Activated naive CD4-positive, alpha-beta T cell treated with anti-CD3 and anti-CD28 coated beads for 36 hours (primary cell): ENCODE data around the gene MAGI2. TPM values are rescaled to one million over a fixed set of nuclear protein-coding genes. Genes with fewer than 3 reads are reported as not detected.

Experiments
- CTCF ChIA-PET: fragments of 350-600 bp; sonication (Branson Sonifier 250); formaldehyde crosslinking; loops from one replicate; lab custom pipeline; 2021; ENCODE audit warnings: antibody characterized with exemption; lab: Charles Lee
- DNase-seq: peaks from one replicate; pipeline ENCODE4 v3.0.0-alpha.2; 2020
- H3K27ac Mint-ChIP-seq: one replicate; pipeline ENCODE4 v1.8.0; 2021; ENCODE audit warnings: mild to moderate bottlenecking, mixed read lengths
- H3K27me3 Mint-ChIP-seq: one replicate; pipeline ENCODE4 v1.8.0; 2021; ENCODE audit warnings: low read depth, mixed read lengths
- H3K36me3 Mint-ChIP-seq: one replicate; pipeline ENCODE4 v1.8.0; 2021; ENCODE audit warnings: low read depth, mixed read lengths
- H3K4me1 Mint-ChIP-seq: one replicate; pipeline ENCODE4 v1.8.0; 2021; ENCODE audit warnings: low read depth, mixed read lengths
- H3K4me3 Mint-ChIP-seq: one replicate; pipeline ENCODE4 v1.8.0; 2021; ENCODE audit warnings: mild to moderate bottlenecking, moderate library complexity, mixed read lengths
- H3K9me3 Mint-ChIP-seq: one replicate; pipeline ENCODE4 v1.8.0; 2021; ENCODE audit warnings: mixed read lengths
- intact Hi-C: fragments of 100-400 bp; cut with micrococcal nuclease; formaldehyde crosslinking; loops from one replicate; pipeline ENCODE4 v1.15.1; 2023
- total RNA-seq, 2 experiments: library from RNA; stranded (reverse); gene quantifications; one replicate each; pipeline ENCODE4 v1.2.3, GENCODE V29; 2021

MAGI2 gene
- total RNA-seq, 2 experiments from 2014 or later = 0.07 to 0.19 TPM

DNA sequence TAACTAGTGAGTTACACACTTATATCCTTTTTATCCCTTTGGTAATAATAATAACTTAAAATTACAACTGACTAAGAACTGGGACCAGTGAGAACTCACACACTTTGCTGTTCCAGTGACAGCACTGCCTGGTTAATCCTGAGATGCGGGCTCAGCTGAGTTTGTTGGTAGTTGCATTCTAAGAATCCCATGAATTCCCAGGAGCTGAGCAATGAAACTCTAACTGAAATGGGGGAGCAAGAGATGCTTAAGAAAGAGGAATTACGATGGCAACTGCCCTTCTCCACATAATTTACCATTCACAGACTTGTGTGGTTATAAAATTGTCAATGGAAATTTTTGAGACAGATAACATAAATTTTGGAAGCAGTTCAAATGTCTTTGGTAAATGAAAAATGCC is 659.4 kb downstream of the MAGI2 start:
- no peak overlapping the region for H3K27ac Mint-ChIP-seq
- intact Hi-C loops = no loop called here
- DNase-seq = no peak
- no peaks in the 10 kb centered on the region for H3K4me1 Mint-ChIP-seq
- H3K4me3 Mint-ChIP-seq = no peak overlapping the region
- H3K36me3 Mint-ChIP-seq = no peaks in the 10 kb centered on the region
- CTCF ChIA-PET = no interaction called here
- peaks cover 9% of the 10 kb centered on the region for H3K9me3 Mint-ChIP-seq
- H3K27me3 Mint-ChIP-seq = no peaks in the 10 kb centered on the region

GRCh38 chr7:78792624-78793023 is 660.8 kb downstream of the MAGI2 start:
- Mint-ChIP-seq H3K27me3 (no peaks in the 10 kb centered on the region), H3K36me3 (no peaks in the 10 kb centered on the region), H3K4me3 (no peak overlapping the region), H3K27ac (no peak overlapping the region), H3K9me3 (peaks cover 9% of the 10 kb centered on the region), H3K4me1 (no peaks in the 10 kb centered on the region)
- intact Hi-C loops = no loop called here
- DNase-seq = no peak
- CTCF ChIA-PET = no interaction called here

- no peak for DNase-seq
- CTCF ChIA-PET = no interaction called here
- Mint-ChIP-seq H3K4me3 (no peak overlapping the region), H3K27me3 (no peaks in the 10 kb centered on the region), H3K9me3 (peaks cover 9% of the 10 kb centered on the region), H3K27ac (no peak overlapping the region), H3K4me1 (no peaks in the 10 kb centered on the region), H3K36me3 (no peaks in the 10 kb centered on the region)
- intact Hi-C loops = no loop called here
Observed at GRCh38 chr7:78792006-78792405, 661.5 kb downstream of the MAGI2 start.

GRCh38 chr7:78788464-78788863 is 665.0 kb downstream of the MAGI2 start:
- Mint-ChIP-seq H3K9me3 (peaks cover 1% of the 10 kb centered on the region), H3K4me3 (no peak overlapping the region), H3K36me3 (no peaks in the 10 kb centered on the region), H3K27me3 (no peaks in the 10 kb centered on the region), H3K27ac (no peak overlapping the region), H3K4me1 (no peaks in the 10 kb centered on the region)
- no peak for DNase-seq
- CTCF ChIA-PET = no interaction called here
- intact Hi-C loops = no loop called here

GRCh38 chr7:78787854-78788253 is 665.6 kb downstream of the MAGI2 start:
- H3K4me3 Mint-ChIP-seq = no peak overlapping the region
- no peaks in the 10 kb centered on the region for H3K4me1 Mint-ChIP-seq
- no peaks in the 10 kb centered on the region for H3K27me3 Mint-ChIP-seq
- no peaks in the 10 kb centered on the region for H3K36me3 Mint-ChIP-seq
- no peak overlapping the region for H3K27ac Mint-ChIP-seq
- H3K9me3 Mint-ChIP-seq = peaks cover 1% of the 10 kb centered on the region
- CTCF ChIA-PET = no interaction called here
- DNase-seq = no peak
- intact Hi-C loops = no loop called here

DNA sequence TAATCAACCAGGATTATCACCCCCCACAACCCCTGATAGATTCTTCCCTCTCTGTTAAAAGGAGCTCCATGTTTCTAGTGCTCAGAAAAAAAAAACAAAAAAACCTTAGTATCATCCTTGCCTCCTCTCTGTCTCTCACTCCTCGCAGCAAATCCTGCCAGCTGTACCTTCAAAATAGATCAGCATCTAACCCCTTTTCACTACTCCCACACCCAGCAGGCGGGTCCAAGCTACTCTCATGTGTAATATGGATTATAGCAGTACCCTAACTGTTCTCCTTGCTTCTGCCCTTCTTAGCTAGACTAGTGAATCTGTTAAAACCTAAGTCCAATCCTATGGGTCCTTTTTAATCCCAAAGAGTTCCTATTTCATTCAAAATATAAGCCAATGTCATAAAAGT is 667.4 kb downstream of the MAGI2 start:
- Mint-ChIP-seq H3K9me3 (peaks cover 1% of the 10 kb centered on the region), H3K27me3 (no peaks in the 10 kb centered on the region), H3K4me3 (no peak overlapping the region), H3K27ac (no peak overlapping the region), H3K4me1 (no peaks in the 10 kb centered on the region), H3K36me3 (no peaks in the 10 kb centered on the region)
- intact Hi-C loops = no loop called here
- CTCF ChIA-PET = no interaction called here
- no peak for DNase-seq

DNA sequence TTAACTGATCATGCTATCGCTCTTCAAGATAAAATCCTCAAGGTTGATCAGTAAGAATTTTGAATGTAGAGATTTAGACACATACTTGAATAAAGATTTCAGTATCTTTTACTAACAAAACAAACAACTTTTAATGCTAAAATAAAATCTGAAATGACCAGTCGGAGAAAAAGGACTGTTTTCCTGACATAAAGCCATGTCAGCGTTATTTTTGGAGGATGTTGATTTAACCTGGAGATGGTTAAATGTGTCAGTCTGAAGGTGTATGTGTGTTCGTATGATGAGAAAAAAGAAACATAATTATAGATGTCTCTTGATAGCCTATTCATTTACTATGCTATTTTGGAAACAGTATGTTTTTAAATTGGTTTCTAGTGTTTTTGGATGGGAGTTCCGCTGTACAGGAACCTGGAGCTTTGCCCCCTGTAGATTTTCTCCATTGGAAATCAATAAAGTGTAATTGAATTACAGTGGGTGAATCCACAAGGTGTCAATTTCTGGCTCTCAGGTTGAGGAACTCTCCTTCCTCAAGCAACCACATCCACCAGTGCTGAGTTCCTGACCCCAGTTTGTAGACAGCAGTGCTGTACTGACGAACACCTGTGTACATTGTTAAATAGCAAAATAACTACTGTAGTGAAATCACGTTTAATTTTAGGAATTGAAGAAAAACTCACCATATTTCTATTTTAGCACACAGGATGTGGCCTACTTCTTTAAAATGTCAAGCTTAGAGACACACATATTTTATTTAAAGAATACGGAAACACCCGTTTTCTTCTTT is 670.1 kb downstream of the MAGI2 start:
- no peaks in the 10 kb centered on the region for H3K27me3 Mint-ChIP-seq
- CTCF ChIA-PET = no interaction called here
- H3K9me3 Mint-ChIP-seq = no peaks in the 10 kb centered on the region
- no peak overlapping the region for H3K27ac Mint-ChIP-seq
- no peaks in the 10 kb centered on the region for H3K4me1 Mint-ChIP-seq
- H3K4me3 Mint-ChIP-seq = no peak overlapping the region
- H3K36me3 Mint-ChIP-seq = no peaks in the 10 kb centered on the region
- DNase-seq = no peak
- intact Hi-C loops = no loop called here

GRCh38 chr7:78780560-78780959 is 672.9 kb downstream of the MAGI2 start:
- Mint-ChIP-seq H3K9me3 (no peaks in the 10 kb centered on the region), H3K4me1 (no peaks in the 10 kb centered on the region), H3K27ac (no peak overlapping the region), H3K36me3 (no peaks in the 10 kb centered on the region), H3K4me3 (no peak overlapping the region), H3K27me3 (no peaks in the 10 kb centered on the region)
- intact Hi-C loops = no loop called here
- DNase-seq = no peak
- CTCF ChIA-PET = no interaction called here

DNA sequence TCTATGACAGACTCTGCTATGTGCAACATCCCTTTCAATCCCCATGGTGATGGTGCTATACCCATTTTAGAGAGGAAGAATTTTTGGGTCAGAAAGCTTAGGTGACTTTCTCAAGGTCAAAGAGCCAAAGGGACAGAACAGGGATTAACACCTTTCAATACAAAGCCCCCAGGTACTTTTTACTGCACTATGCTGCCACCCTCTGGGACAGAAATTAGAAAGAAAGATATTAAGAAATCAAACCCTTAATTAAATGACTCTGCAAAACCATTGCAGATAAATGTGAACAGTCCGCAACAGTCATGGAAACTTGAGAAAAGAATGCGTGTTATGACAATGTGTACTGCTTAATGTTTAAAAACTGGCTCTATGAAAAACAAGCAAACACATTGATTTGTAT is 673.7 kb downstream of the MAGI2 start:
- CTCF ChIA-PET = no interaction called here

GRCh38 chr7:78777829-78778228 is 675.6 kb downstream of the MAGI2 start:
- Mint-ChIP-seq H3K4me3 (no peak overlapping the region), H3K27ac (no peak overlapping the region), H3K36me3 (no peaks in the 10 kb centered on the region), H3K4me1 (no peaks in the 10 kb centered on the region), H3K27me3 (peaks cover 2% of the 10 kb centered on the region), H3K9me3 (no peaks in the 10 kb centered on the region)
- DNase-seq = no peak
- intact Hi-C loops = no loop called here
- CTCF ChIA-PET = no interaction called here

More for the DNA sequence above, 673.7 kb downstream of the MAGI2 start:
- H3K4me3 Mint-ChIP-seq = no peak overlapping the region
- H3K27me3 Mint-ChIP-seq = no peaks in the 10 kb centered on the region
- DNase-seq = no peak
- no peaks in the 10 kb centered on the region for H3K9me3 Mint-ChIP-seq
- intact Hi-C loops = no loop called here
- no peaks in the 10 kb centered on the region for H3K4me1 Mint-ChIP-seq
- H3K36me3 Mint-ChIP-seq = no peaks in the 10 kb centered on the region
- H3K27ac Mint-ChIP-seq = no peak overlapping the region

- no peak for DNase-seq
- CTCF ChIA-PET = no interaction called here
- Mint-ChIP-seq H3K9me3 (no peaks in the 10 kb centered on the region), H3K27ac (no peak overlapping the region), H3K4me3 (no peak overlapping the region), H3K4me1 (peaks cover 1% of the 10 kb centered on the region), H3K27me3 (peaks cover 6% of the 10 kb centered on the region), H3K36me3 (no peaks in the 10 kb centered on the region)
- intact Hi-C loops = no loop called here
Observed at GRCh38 chr7:78770422-78771410, 682.8 kb downstream of the MAGI2 start.

DNA sequence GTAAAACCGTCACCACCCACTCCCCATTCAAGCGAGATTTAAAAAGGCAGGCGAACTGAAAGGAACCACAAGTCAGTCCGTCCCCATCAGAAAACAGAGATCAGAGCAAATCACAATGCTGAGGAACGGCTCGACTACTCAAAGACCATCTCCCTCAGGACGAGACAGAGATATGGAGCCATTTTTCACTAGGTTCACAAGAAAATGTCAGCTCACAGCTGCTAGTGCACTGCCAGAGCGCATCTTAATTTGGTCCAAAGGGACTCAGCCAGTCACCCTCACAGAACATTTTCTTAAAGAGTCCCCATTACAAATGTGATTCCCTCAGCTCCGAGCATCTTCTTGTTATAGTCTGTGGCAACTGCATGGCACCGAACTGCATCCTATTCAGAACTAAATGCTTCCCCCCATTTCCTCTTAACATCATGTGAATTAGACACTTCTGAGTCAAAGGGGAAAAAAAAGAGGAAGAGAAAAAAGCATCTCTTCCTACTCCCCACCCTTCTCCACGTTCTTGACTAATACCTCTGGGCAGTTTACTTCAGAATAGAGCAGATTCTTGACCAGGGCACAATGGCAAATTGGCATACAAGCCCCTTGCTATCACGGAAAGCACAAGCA is 683.9 kb downstream of the MAGI2 start:
- no peak overlapping the region for H3K4me3 Mint-ChIP-seq
- H3K36me3 Mint-ChIP-seq = no peaks in the 10 kb centered on the region
- no peak for DNase-seq
- peaks cover 1% of the 10 kb centered on the region for H3K4me1 Mint-ChIP-seq
- H3K9me3 Mint-ChIP-seq = no peaks in the 10 kb centered on the region
- no peak overlapping the region for H3K27ac Mint-ChIP-seq
- intact Hi-C loops = no loop called here
- peaks cover 6% of the 10 kb centered on the region for H3K27me3 Mint-ChIP-seq
- CTCF ChIA-PET = no interaction called here
